K562 (cell line): ENCODE results near the gene B3GALT6. TPM values are rescaled to one million over a fixed set of nuclear protein-coding genes. Genes with fewer than 3 reads are reported as not detected.

ENCODE experiments used
- BCLAF1 ChIP-seq, 2 experiments: fragments of 450-650 bp in 1 of 2; IDR thresholded peaks; 2 replicates each; pipeline ENCODE4 v1.6.1; 2011 to 2017; ENCODE audit warnings: low read depth in 2 of 2, antibody characterized with exemption in 1 of 2, borderline replicate concordance in 1 of 2, low read length in 1 of 2, mild to moderate bottlenecking in 1 of 2, mixed read lengths in 1 of 2; ENCODE audit not compliant: control insufficient read depth in 1 of 2
- BRCA1 ChIP-seq, 2 experiments: fragments of 450-650 bp in 1 of 2; sonication (generic) in 1 of 2; formaldehyde crosslinking in 1 of 2; IDR thresholded peaks; 2 replicates each; pipeline versions ENCODE4 v1.5.0 to v1.6.1; 2017 to 2020; ENCODE audit warnings: mild to moderate bottlenecking in 1 of 2, missing genetic modification reagents in 1 of 2
- DACH1 ChIP-seq: fragments of 450-650 bp; IDR thresholded peaks from 2 replicates; pipeline ENCODE4 v1.6.1; 2018; ENCODE audit not compliant: partially characterized antibody
- FIP1L1 ChIP-seq: fragments of 200-400 bp; formaldehyde crosslinking; IDR thresholded peaks from 2 replicates; pipeline ENCODE4 v1.6.1; 2018; ENCODE audit warnings: mild to moderate bottlenecking, low read depth, low read length; ENCODE audit not compliant: poor library complexity, severe bottlenecking
- FOXM1 ChIP-seq, 2 experiments: fragments of 450-650 bp in 1 of 2; sonication (generic) in 1 of 2; formaldehyde crosslinking in 1 of 2; IDR thresholded peaks; 2 replicates each; pipeline versions ENCODE4 v1.6.1 to v1.9.0; 2017 to 2022; ENCODE audit warnings: low read depth in 2 of 2, mild to moderate bottlenecking in 2 of 2, missing genetic modification reagents in 1 of 2, moderate library complexity in 1 of 2
- HES1 ChIP-seq: fragments of 450-650 bp; IDR thresholded peaks from 2 replicates; pipeline ENCODE4 v1.6.1; 2016; ENCODE audit warnings: low read depth, mild to moderate bottlenecking, moderate library complexity
- HINFP ChIP-seq: fragments of 450-650 bp; conservative IDR thresholded peaks from 2 replicates; pipeline ENCODE4 v1.6.1; 2016; ENCODE audit warnings: missing genetic modification characterization, low read depth, mild to moderate bottlenecking, control low read depth, missing compliant biosample characterization
- KDM2B ChIP-seq: fragments of 250-450 bp; sonication (Bioruptor Pico); IDR thresholded peaks from 2 replicates; pipeline ENCODE4 v1.8.0; 2021; ENCODE audit warnings: mild to moderate bottlenecking, moderate library complexity
- KLF13 ChIP-seq: fragments of 450-650 bp; IDR thresholded peaks from 2 replicates; pipeline ENCODE4 v1.6.1; 2016; ENCODE audit warnings: missing genetic modification characterization, low read depth, mild to moderate bottlenecking, missing compliant biosample characterization, moderate library complexity, borderline replicate concordance
- NFIC ChIP-seq: fragments of 450-650 bp; IDR thresholded peaks from 2 replicates; pipeline ENCODE4 v1.6.1; 2017; ENCODE audit warnings: mild to moderate bottlenecking, inconsistent platforms
- NR1H2 ChIP-seq: sonication (generic); formaldehyde crosslinking; IDR thresholded peaks from 2 replicates; pipeline ENCODE4 v1.4.0; 2020; ENCODE audit warnings: mild to moderate bottlenecking, missing genetic modification reagents
- POLR2G ChIP-seq: fragments of 200-400 bp; formaldehyde crosslinking; IDR thresholded peaks from 2 replicates; pipeline ENCODE4 v1.6.1; 2017; ENCODE audit warnings: low read depth, mild to moderate bottlenecking, antibody characterized with exemption, low read length, moderate library complexity
- RFX1 ChIP-seq: fragments of 450-650 bp; IDR thresholded peaks from 2 replicates; pipeline ENCODE4 v1.6.1; 2016; ENCODE audit warnings: mild to moderate bottlenecking, moderate library complexity
- SAP30 ChIP-seq: fragments of 200-600 bp; sonication (generic); IDR thresholded peaks from 2 replicates; pipeline ENCODE4 v1.6.1; 2012; ENCODE audit warnings: borderline replicate concordance, low read depth, mild to moderate bottlenecking, moderate library complexity, low read length, control low read depth, inconsistent platforms; ENCODE audit not compliant: insufficient read depth, poor library complexity, severe bottlenecking
- TGIF2 ChIP-seq: sonication (generic); formaldehyde crosslinking; IDR thresholded peaks from 2 replicates; pipeline ENCODE4 v1.8.1; 2022; ENCODE audit warnings: mild to moderate bottlenecking, missing genetic modification reagents, moderate library complexity
- U2AF2 ChIP-seq: fragments of 200-400 bp; formaldehyde crosslinking; optimal IDR thresholded peaks from 2 replicates; pipeline ENCODE3; 2017; ENCODE audit warnings: low read depth, mild to moderate bottlenecking, low read length
- ZNF324 ChIP-seq: fragments of 250-450 bp; sonication (Bioruptor Pico); IDR thresholded peaks from 2 replicates; pipeline ENCODE4 v1.4.0; 2020; ENCODE audit warnings: mild to moderate bottlenecking
- ZNF551 ChIP-seq: fragments of 250-450 bp; sonication (Bioruptor Pico); IDR thresholded peaks from 2 replicates; pipeline ENCODE4 v1.5.0; 2021; ENCODE audit warnings: mild to moderate bottlenecking, moderate library complexity
- ZNF655 ChIP-seq: fragments of 250-450 bp; sonication (Bioruptor Pico); IDR thresholded peaks from 2 replicates; pipeline ENCODE4 v1.5.0; 2021
- polyA plus RNA-seq, 8 experiments: library from polyadenylated mRNA; depleted of rRNA in 4 of 8; stranded (reverse) in 5 of 8; unstranded in 3 of 8; fragments of >200 nt; fragmentation: Nextera tagmentation in 2 of 8; fragmentation: Illumina TruSeq in 1 of 8; extraction: Ambion mirVana in 2 of 8; extraction: Trizol in 1 of 8; gene quantifications; 2 replicates each; pipeline versions ENCODE4 v1.2.1 to v1.2.3, GENCODE V29; 2011 to 2014; ENCODE audit warnings: inconsistent platforms in 1 of 8, missing spikeins in 1 of 8
- total RNA-seq, 7 experiments: library from RNA; depleted of rRNA in 6 of 7; stranded (reverse); fragments of >200 nt in 6 of 7; fragmentation: Illumina TruSeq in 2 of 7; extraction: Trizol in 2 of 7; gene quantifications; 2 replicates each; pipeline versions ENCODE4 v1.2.1 to v1.2.3, GENCODE V29; 2011 to 2021; ENCODE audit warnings: low replicate concordance in 1 of 7

B3GALT6 gene
- total and polyA plus RNA-seq, 9 of the 15 experiments (the other 6 are each of a cell fraction or from before 2014, with no cell fraction given) = 0.68 to 29.8 (median 9.9) TPM

- no peak for TF ChIP-seq SAP30
- TF ChIP-seq BCLAF1 (IDR thresholded peaks at IDR 0.05; ENCODE audit: borderline replicate concordance in 1 of 2, control insufficient read depth in 1 of 2, low read depth in 2 of 2, low read length in 1 of 2) = no peak
- 0 out of 2 replicates have a peak, but pooled peaks have one; percentile 4 for TF ChIP-seq POLR2G
- 0 out of 2 replicates have a peak, but pooled peaks have one; percentile 25 for TF ChIP-seq TGIF2
- no peak for TF ChIP-seq NFIC
- TF ChIP-seq ZNF655 (CRISPR knock-in tag) = no peak
- no peak for TF ChIP-seq U2AF2
- TF ChIP-seq NR1H2 (CRISPR knock-in tag) = no peak
- no peak for TF ChIP-seq HINFP
- TF ChIP-seq BRCA1 (IDR thresholded peaks at IDR 0.05) = no peak
- TF ChIP-seq BRCA1 (CRISPR knock-in tag; IDR thresholded peaks at IDR 0.05) = no peak
- TF ChIP-seq KDM2B = no peak
- TF ChIP-seq FOXM1 (IDR thresholded peaks at IDR 0.05; ENCODE audit: low read depth) = no peak
- TF ChIP-seq FOXM1 (CRISPR knock-in tag; IDR thresholded peaks at IDR 0.05; ENCODE audit: low read depth) = peak; percentile 39; the same call in 1 of the 2 replicates
- TF ChIP-seq RFX1 = no peak
- TF ChIP-seq HES1 = no peak
- TF ChIP-seq KLF13 = no peak
- TF ChIP-seq FIP1L1 = no peak
- no peak for TF ChIP-seq ZNF551 (CRISPR knock-in tag)
- TF ChIP-seq DACH1 = no peak
- TF ChIP-seq ZNF324 (CRISPR knock-in tag) = no peak
These were observed 7.7 kb downstream of the B3GALT6 start (continued) for GRCh38 chr1:1239614-1240347.
